Endothelial cell (in vitro differentiated cells): ENCODE measurements around the gene C14orf119. TPM values are rescaled to one million over a fixed set of nuclear protein-coding genes. Genes with fewer than 3 reads are reported as not detected.

Source experiments
- DNase-seq: peaks from one replicate; pipeline ENCODE4 v3.0.0; 2021; ENCODE audit warnings: low spot score
- H3K27ac Mint-ChIP-seq: one replicate; pipeline ENCODE4 v1.8.0; 2021; ENCODE audit warnings: mixed read lengths, inconsistent platforms; ENCODE audit not compliant: unreplicated experiment
- H3K27me3 Mint-ChIP-seq: one replicate; pipeline ENCODE4 v1.8.0; 2021; ENCODE audit warnings: mild to moderate bottlenecking, moderate library complexity, mixed read lengths, inconsistent platforms; ENCODE audit not compliant: unreplicated experiment
- H3K36me3 Mint-ChIP-seq: one replicate; pipeline ENCODE4 v1.8.0; 2021; ENCODE audit warnings: mild to moderate bottlenecking, low read depth, mixed read lengths, inconsistent platforms; ENCODE audit not compliant: unreplicated experiment
- H3K4me1 Mint-ChIP-seq: one replicate; pipeline ENCODE4 v1.8.0; 2021; ENCODE audit warnings: mild to moderate bottlenecking, mixed read lengths, inconsistent platforms; ENCODE audit not compliant: unreplicated experiment
- H3K4me3 Mint-ChIP-seq: one replicate; pipeline ENCODE4 v1.8.0; 2021; ENCODE audit warnings: mild to moderate bottlenecking, mixed read lengths, inconsistent platforms; ENCODE audit not compliant: unreplicated experiment
- H3K9me3 Mint-ChIP-seq: one replicate; pipeline ENCODE4 v1.8.0; 2021; ENCODE audit warnings: mixed read lengths, inconsistent platforms; ENCODE audit not compliant: unreplicated experiment
- total RNA-seq: library from RNA; stranded (reverse); fragmentation: NEBNext Ultra II Directional; extraction: Animal tissue kit (Norgen Biotek cat#: 25700); gene quantifications from one replicate; pipeline ENCODE4 v1.2.1, GENCODE V29; 2021; ENCODE audit not compliant: unreplicated experiment
- TF ChIP-seq, protein P1 (sequence below): fragments of 200-600 bp; sonication (generic); IDR thresholded peaks from one replicate; pipeline ENCODE4 v1.5.0; 2021; ENCODE audit warnings: antibody characterized with exemption; ENCODE audit not compliant: unreplicated experiment

C14orf119 gene
- total RNA-seq, 1 donor from 2014 or later, result 55.2 TPM

DNA sequence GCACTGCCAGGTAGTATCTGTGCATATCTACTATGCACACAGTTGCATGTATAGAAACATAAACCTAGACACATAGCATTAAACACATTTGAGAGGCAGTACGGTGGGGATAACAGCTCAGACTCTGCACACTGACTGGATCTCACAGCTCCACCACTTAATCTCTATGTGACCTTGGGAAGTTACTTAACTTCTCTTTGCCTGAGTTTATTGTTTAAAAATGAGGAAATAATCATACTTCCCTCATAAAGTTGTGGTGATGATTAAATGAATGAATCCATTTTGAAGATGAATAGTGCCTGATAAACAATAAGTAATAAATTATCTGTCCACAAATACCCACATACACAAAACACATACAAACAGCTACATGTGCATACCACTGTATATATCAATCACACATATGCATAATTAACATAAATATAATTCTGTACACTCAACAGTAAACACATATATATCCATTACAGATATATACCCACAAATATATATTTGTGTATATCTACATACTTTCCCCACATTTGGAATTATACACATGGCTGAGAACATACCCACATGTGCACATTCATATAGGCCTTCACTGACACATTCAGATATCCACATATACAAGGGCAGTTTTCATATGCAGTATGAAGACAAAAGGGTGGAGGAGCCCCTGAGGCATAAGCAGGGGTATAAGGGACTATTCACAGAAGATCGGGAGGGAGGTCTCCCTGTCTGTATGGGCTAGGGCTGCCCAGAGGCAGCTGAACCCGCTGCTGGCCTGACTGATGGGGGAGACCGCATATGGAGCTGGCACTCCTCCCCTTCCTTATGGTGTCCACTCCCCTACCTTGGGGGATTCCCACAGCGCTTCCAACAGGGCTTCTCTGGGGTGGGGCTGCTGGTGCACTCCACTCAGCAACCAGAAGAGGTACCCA, 43.9 kb upstream of the C14orf119 start:
- no peak overlapping the region for H3K27ac Mint-ChIP-seq
- TF ChIP-seq, protein P1, sequence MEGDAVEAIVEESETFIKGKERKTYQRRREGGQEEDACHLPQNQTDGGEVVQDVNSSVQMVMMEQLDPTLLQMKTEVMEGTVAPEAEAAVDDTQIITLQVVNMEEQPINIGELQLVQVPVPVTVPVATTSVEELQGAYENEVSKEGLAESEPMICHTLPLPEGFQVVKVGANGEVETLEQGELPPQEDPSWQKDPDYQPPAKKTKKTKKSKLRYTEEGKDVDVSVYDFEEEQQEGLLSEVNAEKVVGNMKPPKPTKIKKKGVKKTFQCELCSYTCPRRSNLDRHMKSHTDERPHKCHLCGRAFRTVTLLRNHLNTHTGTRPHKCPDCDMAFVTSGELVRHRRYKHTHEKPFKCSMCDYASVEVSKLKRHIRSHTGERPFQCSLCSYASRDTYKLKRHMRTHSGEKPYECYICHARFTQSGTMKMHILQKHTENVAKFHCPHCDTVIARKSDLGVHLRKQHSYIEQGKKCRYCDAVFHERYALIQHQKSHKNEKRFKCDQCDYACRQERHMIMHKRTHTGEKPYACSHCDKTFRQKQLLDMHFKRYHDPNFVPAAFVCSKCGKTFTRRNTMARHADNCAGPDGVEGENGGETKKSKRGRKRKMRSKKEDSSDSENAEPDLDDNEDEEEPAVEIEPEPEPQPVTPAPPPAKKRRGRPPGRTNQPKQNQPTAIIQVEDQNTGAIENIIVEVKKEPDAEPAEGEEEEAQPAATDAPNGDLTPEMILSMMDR, result no peak
- H3K9me3 Mint-ChIP-seq, result no peaks in the 10 kb centered on the region
- H3K4me3 Mint-ChIP-seq, result no peak overlapping the region
- H3K36me3 Mint-ChIP-seq, result peaks cover 16% of the 10 kb centered on the region
- peaks cover 11% of the 10 kb centered on the region for H3K27me3 Mint-ChIP-seq
- no peak for DNase-seq
- H3K4me1 Mint-ChIP-seq, result peaks cover 18% of the 10 kb centered on the region

DNA sequence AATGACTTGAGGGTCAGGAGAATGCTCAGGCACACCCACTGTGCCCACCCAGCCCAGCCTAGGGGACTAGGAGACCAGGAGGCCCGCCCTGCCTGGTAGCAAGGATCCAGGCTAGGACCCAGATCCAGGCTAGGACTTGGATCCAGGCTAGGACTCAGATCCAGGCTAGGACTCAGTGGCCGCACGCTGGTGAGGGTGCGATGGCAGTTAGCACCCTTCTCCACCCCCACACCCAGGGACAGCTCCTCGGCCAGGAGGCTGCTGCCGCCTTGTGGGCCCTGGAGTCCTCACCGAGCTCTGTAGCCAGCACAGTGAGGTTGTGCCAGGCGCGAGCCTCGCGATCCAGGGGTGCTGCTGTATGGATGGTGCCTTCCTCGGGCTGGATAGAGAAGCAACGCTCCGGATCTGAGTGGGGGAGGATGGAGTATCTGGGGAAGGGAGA, 43.1 kb upstream of the C14orf119 start:
- H3K4me1 Mint-ChIP-seq, result peaks cover 13% of the 10 kb centered on the region
- H3K4me3 Mint-ChIP-seq, result no peak overlapping the region
- no peak for DNase-seq
- TF ChIP-seq, protein P1, result no peak
- H3K36me3 Mint-ChIP-seq, result peaks cover 16% of the 10 kb centered on the region
- H3K27me3 Mint-ChIP-seq, result peaks cover 7% of the 10 kb centered on the region
- H3K9me3 Mint-ChIP-seq, result no peaks in the 10 kb centered on the region
- no peak overlapping the region for H3K27ac Mint-ChIP-seq

DNA sequence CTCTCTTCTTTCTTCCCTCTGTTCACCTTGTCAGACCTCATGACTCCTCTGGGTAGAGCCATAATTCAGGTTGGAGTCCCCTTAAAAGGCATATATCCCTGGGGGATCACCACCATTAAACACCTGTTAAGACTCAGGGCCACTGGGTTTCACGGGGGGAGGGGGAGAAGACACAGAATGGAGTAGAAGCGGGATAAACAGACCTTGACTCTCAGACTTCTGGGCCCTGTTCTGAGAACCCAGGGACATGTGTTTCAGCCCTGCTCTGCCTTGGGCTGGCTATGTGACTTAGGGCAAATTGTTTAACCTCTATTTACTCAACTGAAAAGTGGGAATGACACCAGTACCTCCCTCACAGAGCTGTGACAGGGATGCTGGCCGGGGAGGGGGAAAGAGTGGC, 42.6 kb upstream of the C14orf119 start:
- H3K27ac Mint-ChIP-seq, result no peak overlapping the region
- TF ChIP-seq, protein P1, result no peak
- DNase-seq, result no peak
- peaks cover 8% of the 10 kb centered on the region for H3K4me1 Mint-ChIP-seq
- no peaks in the 10 kb centered on the region for H3K9me3 Mint-ChIP-seq
- peaks cover 12% of the 10 kb centered on the region for H3K36me3 Mint-ChIP-seq
- no peak overlapping the region for H3K4me3 Mint-ChIP-seq
- peaks cover 6% of the 10 kb centered on the region for H3K27me3 Mint-ChIP-seq

DNA sequence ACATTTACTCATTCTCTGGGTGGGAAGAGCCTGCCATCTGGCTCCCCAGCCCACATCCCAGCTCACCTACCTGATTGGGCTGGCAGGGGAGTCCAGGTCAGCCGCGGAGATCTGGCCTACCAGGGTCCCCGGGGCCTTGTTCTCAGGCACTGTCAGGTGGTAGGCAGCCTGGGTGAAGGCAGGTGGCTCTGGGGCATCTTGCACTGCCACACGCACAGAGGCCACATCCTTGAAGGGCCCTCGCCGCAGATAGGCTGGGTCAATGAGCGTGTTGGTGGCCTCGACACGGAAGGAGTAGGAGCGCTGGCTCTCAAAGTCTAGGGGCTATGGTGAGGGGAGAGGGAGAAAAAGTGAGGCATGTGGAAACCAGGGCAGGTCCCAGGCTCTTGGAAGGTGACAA, 41.9 kb upstream of the C14orf119 start:
- no peak overlapping the region for H3K27ac Mint-ChIP-seq
- peaks cover 10% of the 10 kb centered on the region for H3K4me1 Mint-ChIP-seq
- no peak for DNase-seq
- H3K27me3 Mint-ChIP-seq, result peaks cover 4% of the 10 kb centered on the region
- H3K36me3 Mint-ChIP-seq, result peaks cover 11% of the 10 kb centered on the region
- H3K9me3 Mint-ChIP-seq, result no peaks in the 10 kb centered on the region
- no peak overlapping the region for H3K4me3 Mint-ChIP-seq
- TF ChIP-seq, protein P1, result no peak
